Retinal pigment epithelial cell (primary cell): Measurements from ENCODE around the gene ERC1.

Experiments used
- DNase-seq: peaks from one replicate; pipeline ENCODE4 v3.0.0-alpha.2; 2010; ENCODE audit warnings: low read depth
- H3K4me3 ChIP-seq: 2 replicates; pipeline ENCODE4 v1.5.1; 2011; ENCODE audit warnings: mild to moderate bottlenecking, low read length, control low read depth, moderate library complexity
- TF ChIP-seq, protein P1 (sequence below): conservative IDR thresholded peaks from 2 replicates; pipeline ENCODE4 v1.5.1; 2011; ENCODE audit warnings: low read depth, low read length, control low read depth, inconsistent platforms

Gene ERC1

DNA sequence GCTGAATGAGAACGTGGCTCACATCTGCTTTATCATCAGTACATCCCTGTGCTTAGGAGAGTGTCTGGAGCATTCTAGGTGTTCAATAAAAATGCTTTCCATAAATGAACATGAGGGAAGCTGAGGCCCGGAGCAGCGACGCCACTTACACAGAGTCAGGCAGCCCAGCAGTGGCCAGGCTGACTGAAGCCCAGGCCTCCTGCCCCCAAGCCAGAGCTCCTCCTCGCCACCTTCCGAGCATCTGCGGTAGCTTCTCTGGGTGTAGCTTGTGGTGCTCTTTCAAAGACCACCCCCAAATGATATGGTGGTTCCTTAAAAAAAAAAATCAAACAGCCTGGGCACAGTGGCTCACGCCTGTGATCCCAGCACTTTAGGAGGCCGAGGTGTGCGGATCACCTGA lies 514.6 kb downstream of the ERC1 start:
- TF ChIP-seq, protein P1, sequence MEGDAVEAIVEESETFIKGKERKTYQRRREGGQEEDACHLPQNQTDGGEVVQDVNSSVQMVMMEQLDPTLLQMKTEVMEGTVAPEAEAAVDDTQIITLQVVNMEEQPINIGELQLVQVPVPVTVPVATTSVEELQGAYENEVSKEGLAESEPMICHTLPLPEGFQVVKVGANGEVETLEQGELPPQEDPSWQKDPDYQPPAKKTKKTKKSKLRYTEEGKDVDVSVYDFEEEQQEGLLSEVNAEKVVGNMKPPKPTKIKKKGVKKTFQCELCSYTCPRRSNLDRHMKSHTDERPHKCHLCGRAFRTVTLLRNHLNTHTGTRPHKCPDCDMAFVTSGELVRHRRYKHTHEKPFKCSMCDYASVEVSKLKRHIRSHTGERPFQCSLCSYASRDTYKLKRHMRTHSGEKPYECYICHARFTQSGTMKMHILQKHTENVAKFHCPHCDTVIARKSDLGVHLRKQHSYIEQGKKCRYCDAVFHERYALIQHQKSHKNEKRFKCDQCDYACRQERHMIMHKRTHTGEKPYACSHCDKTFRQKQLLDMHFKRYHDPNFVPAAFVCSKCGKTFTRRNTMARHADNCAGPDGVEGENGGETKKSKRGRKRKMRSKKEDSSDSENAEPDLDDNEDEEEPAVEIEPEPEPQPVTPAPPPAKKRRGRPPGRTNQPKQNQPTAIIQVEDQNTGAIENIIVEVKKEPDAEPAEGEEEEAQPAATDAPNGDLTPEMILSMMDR, result no peak
- H3K4me3 ChIP-seq, result no peak overlapping the region
- no peak for DNase-seq

- TF ChIP-seq, protein P1, result no peak
- no peak for DNase-seq
- no peak overlapping the region for H3K4me3 ChIP-seq
These were observed 516.3 kb downstream of the ERC1 start for GRCh38 chr12:1507308-1507707.

- TF ChIP-seq, protein P1, result no peak
- no peak for DNase-seq
- no peak overlapping the region for H3K4me3 ChIP-seq
These were observed 518.5 kb downstream of the ERC1 start for GRCh38 chr12:1509413-1510052.

GRCh38 chr12:1510056-1510812 lies 519.2 kb downstream of the ERC1 start:
- TF ChIP-seq, protein P1, result no peak
- no peak overlapping the region for H3K4me3 ChIP-seq
- no peak for DNase-seq

GRCh38 chr12:1515010-1515409 lies 524.0 kb downstream of the ERC1 start:
- TF ChIP-seq, protein P1, result no peak
- DNase-seq, result no peak
- no peak overlapping the region for H3K4me3 ChIP-seq

DNA sequence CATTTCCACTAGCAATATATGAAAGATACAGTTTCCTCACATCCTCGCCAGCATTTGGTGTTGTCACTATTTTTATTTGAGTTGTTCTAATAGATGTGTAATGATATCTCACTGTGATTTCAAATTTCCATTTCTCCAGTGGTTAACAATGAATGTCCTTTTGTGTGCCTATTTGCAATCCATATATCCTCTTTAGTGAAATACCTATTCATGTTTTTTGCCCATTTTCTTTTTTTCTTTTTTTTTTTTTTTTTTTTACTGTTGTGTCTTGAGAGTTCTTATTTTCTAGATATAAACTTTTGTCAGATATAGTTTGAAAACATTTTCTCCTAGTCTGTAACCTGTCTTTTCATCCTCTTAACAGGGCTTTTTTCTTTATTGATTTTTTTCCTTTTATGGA lies 524.4 kb downstream of the ERC1 start:
- TF ChIP-seq, protein P1, result no peak
- no peak overlapping the region for H3K4me3 ChIP-seq
- no peak for DNase-seq

GRCh38 chr12:1517007-1517406 lies 526.0 kb downstream of the ERC1 start:
- TF ChIP-seq, protein P1, result peak; percentile 66
- DNase-seq, result no peak
- H3K4me3 ChIP-seq, result no peak overlapping the region
